Renal pelvis (tissue), 4 donors: Measurements from ENCODE around the gene IPO5. TPM values are rescaled to one million over a fixed set of nuclear protein-coding genes. Genes with fewer than 3 reads are reported as not detected.

Experiments used
- DNase-seq: peaks from one replicate; pipeline ENCODE4 v3.0.0-alpha.2; 2013
- polyA plus RNA-seq, 3 donors: library from polyadenylated mRNA; unstranded; fragments of 120-200 nt; gene quantifications; one replicate each; pipeline ENCODE4 v1.2.1, GENCODE V29; 2013; ENCODE audit not compliant: insufficient read length in 3 of 3

IPO5 gene
- polyA plus RNA-seq, 3 donors = 166 to 182 (median 170) TPM

DNA sequence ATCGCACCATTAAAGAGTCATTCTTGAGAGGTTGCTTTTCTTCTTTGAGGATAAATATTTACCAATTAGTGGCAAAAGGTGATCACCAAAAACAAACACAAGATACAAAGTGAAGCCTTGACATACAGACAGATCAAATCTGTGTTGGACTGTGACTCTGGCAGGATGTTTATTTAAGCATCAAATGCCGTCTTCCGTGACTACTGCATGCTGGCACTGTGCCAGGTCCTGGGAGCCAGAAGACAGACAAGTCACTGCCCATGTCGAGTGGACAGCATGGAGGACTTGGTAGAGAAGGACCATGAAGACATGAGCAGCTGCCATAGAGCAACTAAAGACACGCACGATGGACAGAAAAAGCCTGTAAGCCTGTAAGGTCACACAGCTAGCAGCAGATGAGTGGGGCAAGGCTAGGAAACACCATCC, 96.6 kb downstream of the IPO5 start:
- DNase-seq = peak; percentile 46

GRCh38 chr13:98052412-98052811, 98.9 kb downstream of the IPO5 start:
- no peak for DNase-seq

GRCh38 chr13:98054301-98054700, 100.8 kb downstream of the IPO5 start:
- DNase-seq = no peak

DNA sequence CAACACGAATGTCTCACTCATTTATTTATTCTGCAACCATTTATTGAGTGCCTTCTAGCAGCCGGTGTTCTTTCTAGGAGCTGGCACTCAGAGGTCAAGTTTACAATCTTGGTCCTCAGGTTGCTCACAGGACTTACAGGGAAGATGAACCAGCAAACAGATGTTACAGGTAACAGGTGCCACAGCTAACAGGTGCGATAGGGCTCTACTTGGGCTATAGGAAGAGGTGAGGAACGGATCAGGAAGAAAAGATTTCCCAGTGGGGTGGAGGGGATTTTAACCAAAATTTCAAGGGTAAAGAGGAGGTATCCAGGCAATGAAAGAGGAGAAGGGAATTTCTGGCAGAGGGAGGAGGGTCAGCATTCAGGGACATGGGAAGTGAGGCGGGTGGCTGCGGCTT, 102.1 kb downstream of the IPO5 start:
- DNase-seq = no peak

- no peak for DNase-seq
Measured at GRCh38 chr13:98056839-98057410, 103.5 kb downstream of the IPO5 start.

DNA sequence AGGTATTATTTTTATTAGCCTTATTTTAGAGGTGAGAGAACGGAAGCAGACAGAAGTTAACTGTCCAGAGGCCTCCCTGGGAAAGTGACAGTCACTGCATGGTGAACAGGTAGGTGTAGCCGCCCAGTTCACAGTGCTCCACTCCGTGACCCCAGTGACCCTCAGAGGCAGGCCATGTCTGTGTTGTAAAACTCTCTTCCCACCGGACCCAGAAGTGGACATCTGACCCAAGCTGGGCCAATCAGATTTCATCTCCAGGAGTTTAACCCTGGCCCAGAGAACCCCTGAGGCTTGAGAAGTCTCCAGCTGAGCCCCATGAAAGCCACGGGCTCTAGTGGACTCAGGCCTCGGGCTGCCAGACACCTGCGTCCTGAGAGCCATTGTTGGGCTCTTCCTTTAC, 105.8 kb downstream of the IPO5 start:
- no peak for DNase-seq

- DNase-seq = no peak
Measured at GRCh38 chr13:98060282-98060681, 106.8 kb downstream of the IPO5 start.

GRCh38 chr13:98065468-98065867, 112.0 kb downstream of the IPO5 start:
- DNase-seq = no peak

GRCh38 chr13:98066636-98067035, 113.2 kb downstream of the IPO5 start:
- no peak for DNase-seq

GRCh38 chr13:98068521-98068920, 115.0 kb downstream of the IPO5 start:
- DNase-seq = no peak

GRCh38 chr13:98069985-98070384, 116.5 kb downstream of the IPO5 start:
- no peak for DNase-seq

- DNase-seq = no peak
Measured at GRCh38 chr13:98071316-98071715, 117.8 kb downstream of the IPO5 start.

DNA sequence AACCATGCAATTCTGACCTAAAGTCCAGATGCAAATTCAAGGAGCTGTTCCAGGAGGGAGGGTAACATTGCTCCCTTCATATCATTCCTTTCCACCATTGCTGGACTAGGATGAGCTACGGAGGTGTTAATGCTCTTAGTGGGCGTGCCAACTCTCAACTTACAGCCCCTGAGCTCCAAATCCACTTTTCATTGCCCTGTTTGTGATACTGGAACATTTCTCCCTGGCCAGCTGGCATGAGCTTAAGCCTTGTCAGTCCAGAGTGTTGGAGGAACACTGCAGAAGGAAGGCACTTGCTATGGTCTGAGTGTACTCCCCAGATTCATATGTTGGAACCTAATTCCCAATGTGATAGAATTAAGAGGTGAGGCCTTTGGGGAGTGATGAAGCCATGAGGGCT, 119.0 kb downstream of the IPO5 start:
- DNase-seq = no peak

Other genes with a start within 250 kb of the IPO5 start
- gene FARP1, start 189.4 kb downstream of the IPO5 start, polyA plus RNA-seq = 100 to 1,000 TPM; 249 to 303 (median 268) TPM
- gene RNF113B, start 223.6 kb downstream of the IPO5 start, polyA plus RNA-seq = under 1 TPM in 2 of 3 donors, not detected in 1; 0.06 to 0.13 TPM